H1 (cell line): ENCODE measurements around the gene OPCML. TPM values are rescaled to one million over a fixed set of nuclear protein-coding genes. Genes with fewer than 3 reads are reported as not detected.

Experiments
- CTCF ChIP-seq, 3 experiments: IDR thresholded peaks; 1 replicate in 2 of 3; 2 replicates in 1 of 3; pipeline versions ENCODE4 v1.5.1 to v1.6.1; 2011; ENCODE audit warnings: low read length in 3 of 3, mild to moderate bottlenecking in 3 of 3, inconsistent platforms in 2 of 3, low read depth in 1 of 3, moderate library complexity in 1 of 3; ENCODE audit not compliant: insufficient read depth in 1 of 3; ENCODE audit errors: control extremely low read depth in 1 of 3
- polyA plus RNA-seq, 7 experiments: library from polyadenylated mRNA; depleted of rRNA in 3 of 7; stranded (reverse) in 5 of 7; unstranded in 2 of 7; fragments of >200 nt in 5 of 7; fragments of 200-250 nt in 2 of 7; gene quantifications; 1 replicate in 5 of 7; 2 replicates in 1 of 7; 4 replicates in 1 of 7; pipeline versions ENCODE4 v1.2.1 to v1.2.3, GENCODE V29; 2011 to 2013; ENCODE audit warnings: missing spikeins in 2 of 7, mixed read lengths in 2 of 7
- total RNA-seq: library from RNA; stranded (reverse); fragmentation: NEBNext Ultra II Directional; extraction: Animal tissue kit (Norgen Biotek cat#: 25700); gene quantifications from 2 replicates; pipeline ENCODE4 v1.2.1, GENCODE V29; 2021

Gene OPCML
- total and polyA plus RNA-seq, 2 of the 8 experiments (the other 6 are each of a cell fraction or from before 2014, with no cell fraction given) = 2.3 to 3.1 TPM

- TF ChIP-seq CTCF (IDR thresholded peaks at IDR 0.05; ENCODE audit: control extremely low read depth in 1 of 3, insufficient read depth in 1 of 3, low read depth in 1 of 3, low read length in 3 of 3) = peak; percentile 69 to 86 (median 70)
Observed at GRCh38 chr11:133403900-133404299, 128.4 kb downstream of the OPCML start (continued).
